Glutamatergic neuron (in vitro differentiated cells): ENCODE measurements around the gene TMEM132C. TPM values are rescaled to one million over a fixed set of nuclear protein-coding genes. Genes with fewer than 3 reads are reported as not detected.
A peak's percentile ranks its signal among the peaks of the same experiment; 100 is the strongest.

Experiments
- DNase-seq: peaks from one replicate; pipeline ENCODE4 v3.0.0; 2022
- H3K27ac Mint-ChIP-seq: one replicate; pipeline ENCODE4 v1.8.0; 2020; ENCODE audit warnings: mild to moderate bottlenecking, mixed read lengths, inconsistent platforms; ENCODE audit not compliant: unreplicated experiment
- H3K27me3 Mint-ChIP-seq: one replicate; pipeline ENCODE4 v1.8.0; 2020; ENCODE audit warnings: mild to moderate bottlenecking, moderate library complexity, mixed read lengths, inconsistent platforms; ENCODE audit not compliant: unreplicated experiment
- H3K36me3 Mint-ChIP-seq: one replicate; pipeline ENCODE4 v1.8.0; 2020; ENCODE audit warnings: mild to moderate bottlenecking, mixed read lengths, inconsistent platforms; ENCODE audit not compliant: unreplicated experiment
- H3K4me1 Mint-ChIP-seq: one replicate; pipeline ENCODE4 v1.8.0; 2020; ENCODE audit warnings: mild to moderate bottlenecking, low read depth, mixed read lengths, inconsistent platforms; ENCODE audit not compliant: unreplicated experiment
- H3K4me3 Mint-ChIP-seq: one replicate; pipeline ENCODE4 v1.8.0; 2020; ENCODE audit warnings: mild to moderate bottlenecking, mixed read lengths, inconsistent platforms; ENCODE audit not compliant: unreplicated experiment
- H3K9me3 Mint-ChIP-seq: one replicate; pipeline ENCODE4 v1.8.0; 2020; ENCODE audit warnings: mild to moderate bottlenecking, moderate library complexity, mixed read lengths, inconsistent platforms; ENCODE audit not compliant: unreplicated experiment
- CTCF ChIP-seq: fragments of 200-600 bp; sonication (generic); IDR thresholded peaks from one replicate; pipeline ENCODE4 v1.5.0; 2021; ENCODE audit not compliant: partially characterized antibody, unreplicated experiment
- total RNA-seq: library from RNA; stranded (reverse); fragmentation: NEBNext Ultra II Directional; extraction: Animal tissue kit (Norgen Biotek cat#: 25700); gene quantifications from one replicate; pipeline ENCODE4 v1.2.1, GENCODE V29; 2021; ENCODE audit not compliant: unreplicated experiment

TMEM132C gene
- total RNA-seq, 1 donor from 2014 or later: 8.0 TPM

GRCh38 chr12:128543971-128544370 lies 277.0 kb downstream of the TMEM132C start:
- no peak overlapping the region for H3K27ac Mint-ChIP-seq
- no peaks in the 10 kb centered on the region for H3K4me1 Mint-ChIP-seq
- no peak for TF ChIP-seq CTCF
- H3K27me3 Mint-ChIP-seq: no peaks in the 10 kb centered on the region
- H3K36me3 Mint-ChIP-seq: peaks cover 7% of the 10 kb centered on the region
- H3K4me3 Mint-ChIP-seq: no peak overlapping the region
- H3K9me3 Mint-ChIP-seq: peaks cover 11% of the 10 kb centered on the region
- DNase-seq: no peak

GRCh38 chr12:128548949-128549348 lies 282.0 kb downstream of the TMEM132C start:
- no peak for DNase-seq
- no peak overlapping the region for H3K27ac Mint-ChIP-seq
- no peak overlapping the region for H3K4me3 Mint-ChIP-seq
- no peak for TF ChIP-seq CTCF
- H3K4me1 Mint-ChIP-seq: peaks cover 15% of the 10 kb centered on the region
- no peaks in the 10 kb centered on the region for H3K36me3 Mint-ChIP-seq
- H3K27me3 Mint-ChIP-seq: peaks cover 8% of the 10 kb centered on the region
- peaks cover 13% of the 10 kb centered on the region for H3K9me3 Mint-ChIP-seq

- Mint-ChIP-seq H3K4me1 (peaks cover 16% of the 10 kb centered on the region), H3K27me3 (peaks cover 8% of the 10 kb centered on the region), H3K9me3 (peaks cover 14% of the 10 kb centered on the region), H3K36me3 (no peaks in the 10 kb centered on the region), H3K4me3 (no peak overlapping the region), H3K27ac (no peak overlapping the region)
- no peak for DNase-seq
- no peak for TF ChIP-seq CTCF
Observed at GRCh38 chr12:128549601-128550218, 282.7 kb downstream of the TMEM132C start.

GRCh38 chr12:128551266-128551665 lies 284.3 kb downstream of the TMEM132C start:
- Mint-ChIP-seq H3K36me3 (no peaks in the 10 kb centered on the region), H3K4me1 (peaks cover 18% of the 10 kb centered on the region), H3K27ac (peak overlapping the region; percentile 48), H3K4me3 (peak overlapping the region; percentile 28), H3K9me3 (peaks cover 14% of the 10 kb centered on the region), H3K27me3 (peaks cover 8% of the 10 kb centered on the region)
- no peak for TF ChIP-seq CTCF
- peak; percentile 26 for DNase-seq

- Mint-ChIP-seq H3K4me3 (no peak overlapping the region), H3K9me3 (peaks cover 10% of the 10 kb centered on the region), H3K4me1 (peaks cover 16% of the 10 kb centered on the region), H3K27me3 (peaks cover 10% of the 10 kb centered on the region), H3K36me3 (peaks cover 8% of the 10 kb centered on the region), H3K27ac (peak overlapping the region; percentile 49)
- DNase-seq: no peak
- no peak for TF ChIP-seq CTCF
Observed at GRCh38 chr12:128554546-128555304, 287.8 kb downstream of the TMEM132C start.
